Kidney tubule cell (primary cell): ENCODE data around the gene CCDC146.
A peak's percentile ranks its signal among the peaks of the same experiment; 100 is the strongest.
"Not testable (repeated sequence)": the region's sequence is repeated elsewhere in the genome, so short reads cannot be mapped to it uniquely, and the experiment has no call there.

Source experiments
- DNase-seq: peaks from one replicate; pipeline ENCODE4 v3.0.0-alpha.2; 2018; ENCODE audit warnings: low spot score

CCDC146 gene, protein sequence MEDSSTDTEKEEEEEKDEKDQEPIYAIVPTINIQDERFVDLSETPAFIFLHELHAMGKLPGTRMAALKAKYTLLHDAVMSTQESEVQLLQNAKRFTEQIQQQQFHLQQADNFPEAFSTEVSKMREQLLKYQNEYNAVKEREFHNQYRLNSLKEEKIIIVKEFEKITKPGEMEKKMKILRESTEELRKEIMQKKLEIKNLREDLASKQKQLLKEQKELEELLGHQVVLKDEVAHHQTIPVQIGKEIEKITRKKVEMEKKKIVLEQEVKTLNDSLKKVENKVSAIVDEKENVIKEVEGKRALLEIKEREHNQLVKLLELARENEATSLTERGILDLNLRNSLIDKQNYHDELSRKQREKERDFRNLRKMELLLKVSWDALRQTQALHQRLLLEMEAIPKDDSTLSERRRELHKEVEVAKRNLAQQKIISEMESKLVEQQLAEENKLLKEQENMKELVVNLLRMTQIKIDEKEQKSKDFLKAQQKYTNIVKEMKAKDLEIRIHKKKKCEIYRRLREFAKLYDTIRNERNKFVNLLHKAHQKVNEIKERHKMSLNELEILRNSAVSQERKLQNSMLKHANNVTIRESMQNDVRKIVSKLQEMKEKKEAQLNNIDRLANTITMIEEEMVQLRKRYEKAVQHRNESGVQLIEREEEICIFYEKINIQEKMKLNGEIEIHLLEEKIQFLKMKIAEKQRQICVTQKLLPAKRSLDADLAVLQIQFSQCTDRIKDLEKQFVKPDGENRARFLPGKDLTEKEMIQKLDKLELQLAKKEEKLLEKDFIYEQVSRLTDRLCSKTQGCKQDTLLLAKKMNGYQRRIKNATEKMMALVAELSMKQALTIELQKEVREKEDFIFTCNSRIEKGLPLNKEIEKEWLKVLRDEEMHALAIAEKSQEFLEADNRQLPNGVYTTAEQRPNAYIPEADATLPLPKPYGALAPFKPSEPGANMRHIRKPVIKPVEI

DNA sequence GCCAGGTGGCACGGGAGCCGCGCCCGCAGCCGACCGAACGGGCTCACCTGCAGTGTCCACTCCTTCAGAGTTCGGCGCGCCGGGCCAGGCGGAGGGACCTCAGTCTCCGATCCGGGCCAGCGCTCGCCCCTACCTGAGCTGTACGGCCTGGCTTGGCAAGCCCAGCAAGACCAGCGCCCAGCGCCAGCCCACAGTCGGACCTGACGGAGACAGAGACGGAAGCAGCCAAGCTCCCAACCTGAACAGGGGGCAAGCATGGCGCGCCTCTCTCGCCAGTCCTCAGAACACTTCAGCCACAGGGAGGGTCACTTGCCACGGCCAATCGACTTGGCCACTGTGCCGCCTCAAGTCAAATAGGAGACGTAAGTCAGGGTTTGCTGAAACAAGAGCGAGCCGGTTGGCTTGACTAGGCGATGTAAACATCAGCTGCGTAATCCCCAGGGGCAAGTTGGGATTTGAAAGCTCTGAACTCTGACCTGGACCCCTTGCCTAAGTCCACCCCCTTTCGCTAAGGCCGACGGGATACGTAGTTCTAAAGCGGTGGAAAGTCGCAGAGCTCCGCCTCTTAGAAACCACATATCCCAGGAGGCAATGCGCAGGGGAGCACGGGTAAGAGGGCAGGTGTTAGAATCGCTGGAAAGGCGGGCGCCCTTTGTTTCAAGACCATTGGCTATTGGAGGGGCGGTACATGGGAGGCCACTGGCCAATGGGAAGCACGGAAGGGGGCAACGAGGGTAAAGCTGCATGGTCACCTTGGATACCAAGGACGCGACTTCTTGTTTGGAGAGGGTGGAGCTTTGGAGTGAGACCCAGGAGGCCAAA, at the start of gene CCDC146:
Gene CCDC146 (plus strand): TSS at position 756 of the 822 bp plus-strand sequence. CDS start 45,054 bp downstream, outside the sequence.
- peak; percentile 99 for DNase-seq

DNA sequence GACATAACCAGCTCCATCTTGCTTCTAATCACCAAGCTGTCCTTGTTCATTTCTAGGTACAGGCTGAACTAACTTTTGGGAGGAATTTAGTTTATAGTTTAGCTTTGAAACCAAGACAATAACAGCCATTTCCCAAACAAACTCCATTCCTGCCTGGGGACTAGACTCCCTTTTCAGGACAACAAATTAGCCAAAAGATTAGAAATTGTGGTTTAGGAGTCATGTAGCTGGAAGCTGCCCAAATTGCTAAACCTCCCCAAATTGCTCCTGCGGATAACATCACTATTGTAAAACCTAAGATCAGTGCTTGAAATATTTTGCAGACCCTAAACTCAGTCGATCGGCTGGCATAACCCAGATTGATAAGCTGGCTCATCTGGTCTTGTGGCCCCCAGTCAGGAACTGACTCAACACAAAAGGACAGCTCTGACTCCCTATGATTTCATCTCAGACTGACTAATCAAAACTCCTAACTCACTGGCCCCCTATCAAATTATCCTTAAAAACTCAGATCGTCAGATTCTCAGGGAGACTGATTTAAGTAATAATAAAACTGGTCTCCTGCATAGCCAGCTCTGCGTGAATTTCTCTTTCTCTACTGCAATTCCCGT, 47.5 kb upstream of the CCDC146 start:
- DNase-seq: not testable (repeated sequence)

DNA sequence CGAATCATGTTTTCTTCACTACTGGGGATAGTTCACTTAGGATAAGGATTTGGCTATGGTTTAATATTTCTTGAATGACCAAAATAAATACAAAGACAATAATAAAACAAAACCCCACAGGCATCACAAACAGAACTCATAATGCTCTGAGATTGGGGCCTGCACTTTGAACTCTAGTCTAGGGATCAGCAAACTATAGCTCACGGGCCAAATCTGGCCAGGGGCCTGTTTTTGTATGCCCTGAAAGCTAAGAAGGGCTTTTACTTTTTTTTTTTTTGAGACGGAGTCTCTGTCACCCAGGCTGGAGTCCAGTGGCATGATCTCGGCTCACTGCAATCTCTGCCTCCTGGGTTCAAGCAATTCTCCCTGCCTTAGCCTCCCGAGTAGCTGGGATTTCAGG, 45.4 kb upstream of the CCDC146 start:
- DNase-seq: not testable (repeated sequence)

DNA sequence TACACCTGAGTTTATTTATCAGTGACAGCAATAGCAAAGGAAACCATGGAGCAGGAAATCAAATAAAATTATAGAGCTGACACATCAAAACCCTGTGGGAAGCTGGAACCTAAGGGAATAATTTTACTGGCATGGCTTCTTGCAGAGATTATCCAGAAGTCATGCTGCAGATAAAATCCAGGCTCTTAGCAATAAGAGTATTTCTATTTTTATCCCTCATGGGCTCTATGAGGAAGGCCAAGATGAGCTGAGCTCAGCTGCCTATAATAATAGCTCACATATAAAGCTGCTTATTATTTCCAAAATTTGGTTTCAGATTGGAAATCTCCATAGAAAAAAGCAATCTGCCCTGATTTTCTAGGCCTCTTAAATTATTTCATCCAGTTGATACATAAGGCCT, 43.3 kb upstream of the CCDC146 start:
- DNase-seq: not testable (repeated sequence)

DNA sequence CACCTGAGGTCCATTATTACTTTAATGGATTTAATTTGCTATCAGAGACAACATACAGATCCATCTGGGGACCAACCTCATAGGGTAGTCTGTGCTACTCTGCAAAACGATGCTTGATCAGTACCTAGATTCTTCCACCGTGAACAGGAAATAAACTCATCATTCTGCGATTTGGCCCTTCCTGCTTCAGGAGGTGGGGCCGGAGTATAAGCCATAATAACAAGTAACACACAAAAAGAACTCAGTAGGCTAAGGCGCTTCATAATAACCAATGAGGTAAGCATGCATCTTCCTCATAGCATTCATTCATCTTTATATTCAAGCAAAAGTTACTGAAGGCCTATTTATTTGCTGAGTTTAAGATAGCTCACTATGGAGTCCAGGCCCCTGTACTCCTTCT, 42.8 kb upstream of the CCDC146 start:
- not testable (repeated sequence) for DNase-seq

DNA sequence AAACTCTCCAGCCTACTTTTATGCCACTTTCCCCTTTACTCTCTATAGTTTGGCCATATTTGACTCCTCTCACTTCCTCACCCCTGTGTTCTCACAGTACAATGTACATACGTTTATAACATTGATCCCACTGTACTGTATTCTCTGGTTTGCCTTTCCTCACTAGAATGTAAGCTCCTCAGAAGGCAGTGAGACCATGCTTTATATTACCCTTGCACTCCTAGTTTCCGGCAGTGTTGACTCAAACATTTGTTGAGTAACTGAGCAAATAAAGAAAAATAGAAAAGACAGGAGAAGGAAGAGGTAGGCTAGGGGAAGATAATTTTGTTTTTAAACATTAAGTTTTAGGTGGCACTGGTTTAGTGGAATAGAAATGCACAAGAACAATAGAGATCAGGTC, 42.2 kb upstream of the CCDC146 start:
- not testable (repeated sequence) for DNase-seq

DNA sequence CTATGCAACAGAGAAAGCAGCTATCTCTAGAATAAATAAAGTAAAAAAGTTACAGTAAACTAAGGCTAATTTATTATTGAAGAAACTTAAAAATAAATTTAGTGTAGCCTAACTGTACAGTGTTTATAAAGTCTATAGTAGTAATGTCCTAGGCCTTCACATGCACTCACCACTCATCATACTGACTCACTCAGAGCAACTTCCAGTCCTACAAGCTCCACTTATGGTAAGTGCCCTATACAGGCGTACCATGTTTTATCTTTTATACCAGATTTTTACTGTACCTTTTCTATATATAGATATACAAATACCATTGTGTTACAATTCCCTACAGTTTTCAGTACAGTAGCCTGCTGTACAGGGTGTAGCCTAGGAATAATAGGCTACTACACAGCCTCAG, 40.2 kb upstream of the CCDC146 start:
- DNase-seq: not testable (repeated sequence)

DNA sequence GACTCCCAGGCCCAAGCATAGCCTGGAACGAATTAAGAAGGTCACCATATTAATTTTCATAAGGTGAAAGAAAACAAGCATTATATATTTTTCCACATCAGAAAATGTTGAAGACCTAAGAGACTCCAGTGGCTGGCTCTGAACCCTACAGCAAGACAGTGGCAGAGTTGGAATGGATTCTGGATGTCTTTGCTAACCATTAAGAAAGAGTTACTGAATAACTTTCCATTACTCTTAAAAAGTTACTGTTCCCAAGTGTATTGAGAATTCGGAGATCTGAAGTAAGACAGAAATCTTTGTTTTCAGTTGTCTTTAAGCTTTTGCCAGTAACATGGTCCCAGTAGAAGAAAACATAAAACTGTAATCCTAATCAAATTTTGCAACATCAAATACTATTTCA, 30.1 kb upstream of the CCDC146 start:
- not testable (repeated sequence) for DNase-seq

DNA sequence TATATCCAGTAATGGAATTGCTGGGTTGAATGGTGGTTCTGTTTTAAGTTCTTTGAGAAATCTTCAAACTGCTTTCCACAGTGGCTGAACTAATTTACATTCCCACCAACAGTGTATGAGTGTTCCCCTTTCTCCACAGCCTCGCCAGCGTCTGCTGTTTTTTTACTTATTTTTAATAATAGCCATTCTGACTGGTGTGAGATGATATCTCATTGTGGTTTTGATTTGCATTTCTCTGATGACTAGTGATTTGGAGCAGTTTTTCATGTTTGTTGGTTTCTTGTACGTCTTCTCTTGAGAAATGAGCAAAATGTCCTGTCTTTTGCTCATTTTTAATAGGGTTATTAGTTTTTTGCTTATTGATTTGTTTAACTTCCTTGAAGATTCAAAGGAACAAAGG, 21.9 kb upstream of the CCDC146 start:
- DNase-seq: not testable (repeated sequence)

DNA sequence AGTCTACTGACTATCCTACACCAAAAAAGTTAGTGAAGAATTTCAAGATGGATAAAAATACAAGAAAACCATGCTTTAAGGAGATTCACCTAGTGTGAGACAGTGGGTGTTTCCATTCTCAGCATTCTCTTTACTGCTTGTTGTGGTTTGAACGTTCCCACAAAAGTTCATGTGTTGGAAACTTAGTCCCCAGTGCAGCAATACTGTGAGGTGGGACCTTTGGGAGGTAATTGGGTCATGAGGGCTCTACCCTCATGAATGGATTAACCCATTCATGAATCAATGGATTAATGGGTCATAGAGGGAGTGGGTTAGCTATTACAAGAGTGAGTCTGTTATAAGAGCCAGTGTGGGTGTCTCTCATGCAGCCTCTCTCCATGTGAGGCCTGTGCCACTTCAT, 21.2 kb upstream of the CCDC146 start:
- DNase-seq: not testable (repeated sequence)

DNA sequence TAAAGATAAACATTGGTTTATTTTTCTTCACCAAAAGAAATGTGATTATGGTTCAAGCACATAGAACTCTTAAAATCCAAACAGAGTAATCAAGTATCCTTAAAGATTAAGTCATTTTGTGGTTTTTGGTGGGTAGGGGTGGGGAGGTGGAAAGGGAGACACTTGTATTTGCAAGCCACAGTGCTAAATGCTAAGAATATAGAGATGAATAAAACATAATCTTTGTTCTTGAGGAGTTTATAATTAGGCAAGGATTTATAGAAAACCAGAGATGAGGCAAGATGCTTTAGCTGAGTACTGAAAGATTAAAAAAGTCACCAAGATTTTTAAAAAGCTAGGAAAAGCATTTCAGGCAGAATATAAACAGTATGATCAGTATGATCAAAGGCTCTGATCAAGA, 19.7 kb upstream of the CCDC146 start:
- DNase-seq: not testable (repeated sequence)

DNA sequence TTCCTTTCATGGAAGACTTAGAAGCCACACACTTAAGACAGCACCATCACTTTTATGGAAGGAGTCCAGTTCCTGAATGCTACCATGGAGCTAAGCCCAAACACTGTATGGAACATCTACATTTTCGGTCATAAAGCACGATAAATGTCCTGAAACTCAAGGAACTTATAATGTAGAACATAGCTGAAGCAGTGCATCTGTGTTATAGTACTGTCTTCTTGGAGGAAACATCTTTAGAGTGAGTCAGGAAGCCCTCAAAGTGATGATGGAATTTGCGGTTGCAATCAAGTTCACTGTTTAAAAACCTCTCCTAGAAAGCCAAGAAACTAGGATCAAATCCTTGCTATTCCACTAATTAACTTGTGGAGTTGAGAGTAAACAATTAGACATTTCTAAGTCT, 16.5 kb upstream of the CCDC146 start:
- not testable (repeated sequence) for DNase-seq

DNA sequence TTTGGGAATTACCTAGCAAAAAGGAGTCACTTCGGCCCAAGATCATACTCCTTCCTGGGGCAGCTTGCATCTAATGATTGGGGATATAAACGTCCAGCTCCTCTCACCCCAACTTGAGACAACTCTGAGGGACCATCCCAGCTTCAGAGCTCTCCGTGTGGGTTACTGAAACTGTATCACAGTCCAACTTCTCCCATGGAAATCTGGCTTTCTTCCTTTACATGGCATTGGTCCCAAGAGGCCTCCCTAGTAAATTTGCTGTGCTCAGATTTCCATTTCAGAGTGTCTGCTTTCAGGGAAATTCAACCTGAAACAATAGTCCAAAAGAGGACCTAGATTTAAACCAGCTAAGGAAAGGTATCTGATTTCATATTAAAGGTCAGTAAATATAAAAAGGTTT, 14.8 kb upstream of the CCDC146 start:
- not testable (repeated sequence) for DNase-seq

DNA sequence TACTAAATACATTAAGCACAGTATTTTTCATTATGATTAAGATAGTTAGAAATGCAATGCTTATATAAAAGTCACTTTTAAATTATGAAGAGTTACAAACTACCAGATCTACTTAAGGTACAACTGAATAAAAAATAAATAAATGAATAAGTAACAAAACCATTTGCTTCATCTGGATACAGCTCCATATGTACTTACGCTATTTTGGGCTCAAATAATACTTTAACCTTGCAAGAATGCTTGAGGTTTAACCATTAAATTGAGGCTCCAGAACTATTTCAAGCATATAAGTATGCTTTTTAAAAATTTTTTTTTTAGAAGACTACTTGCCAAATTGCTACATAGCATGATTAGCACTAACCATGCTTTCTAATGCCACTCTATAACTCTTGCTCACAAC, 14.1 kb upstream of the CCDC146 start:
- not testable (repeated sequence) for DNase-seq

DNA sequence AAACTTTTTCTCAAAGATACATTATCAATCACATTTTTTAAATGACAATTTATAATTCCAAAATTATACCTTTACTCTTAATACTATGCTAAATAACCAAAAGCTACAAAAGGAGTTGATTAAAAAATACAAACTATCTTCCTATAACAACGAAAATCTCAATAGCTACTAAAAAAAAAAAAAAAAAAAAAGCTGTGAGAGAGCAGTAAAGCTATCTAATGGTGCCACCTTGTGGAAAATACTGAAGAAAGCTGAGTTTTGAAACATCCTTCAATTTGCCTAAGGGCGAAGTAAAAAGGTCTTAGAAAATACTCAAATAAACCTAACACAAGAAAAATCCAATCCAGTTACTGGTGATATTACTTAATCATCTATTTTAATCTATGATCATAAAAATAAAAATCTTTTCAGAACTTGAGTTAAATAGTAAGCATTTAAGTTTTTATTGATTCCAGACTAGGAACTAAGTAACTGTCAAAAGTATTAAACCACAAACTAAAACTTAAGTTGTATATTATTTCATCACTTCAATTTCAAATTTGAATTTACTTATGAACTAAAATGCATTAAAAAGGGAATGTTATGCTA, 9.6 kb upstream of the CCDC146 start:
- peak; percentile 6 for DNase-seq

DNA sequence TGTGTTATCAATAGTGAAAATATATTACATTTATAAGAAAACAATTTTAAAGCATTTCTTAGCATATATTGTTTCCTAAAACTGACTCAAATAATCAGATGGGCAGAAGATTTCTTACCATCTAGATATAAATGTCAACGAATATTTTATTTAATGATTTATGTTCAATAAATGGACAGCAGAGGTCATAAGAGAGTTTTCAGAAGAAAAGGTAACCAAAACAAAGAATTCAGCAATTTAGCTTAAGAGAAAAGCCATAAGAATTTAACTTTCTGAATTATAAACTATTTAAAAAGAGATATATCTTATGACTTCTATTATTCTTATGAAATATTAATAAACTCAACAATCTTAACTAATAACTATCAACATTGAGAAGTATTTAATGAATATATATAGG, 3.1 kb downstream of the CCDC146 start:
- DNase-seq: peak; percentile 6

DNA sequence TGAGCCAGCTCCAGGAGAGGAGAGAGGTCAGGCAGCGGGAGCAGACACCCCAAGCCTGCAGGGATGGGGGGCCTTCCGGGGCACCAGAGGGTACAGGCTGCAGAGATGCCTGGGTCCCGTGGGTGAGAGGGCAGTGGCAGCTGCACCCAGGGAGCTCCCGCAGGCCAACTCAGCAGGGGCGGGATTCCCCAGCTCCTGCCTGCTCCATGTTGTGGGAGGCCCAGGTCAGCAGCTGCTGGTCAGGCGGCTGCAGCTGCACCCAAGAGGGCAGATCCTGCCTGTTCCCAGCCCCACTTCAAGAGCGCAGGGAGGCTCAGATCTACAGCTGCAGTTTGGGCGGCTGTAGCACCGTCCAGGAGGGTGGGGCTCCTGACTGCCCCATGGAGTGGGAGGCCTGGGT, 4.6 kb downstream of the CCDC146 start:
- not testable (repeated sequence) for DNase-seq

DNA sequence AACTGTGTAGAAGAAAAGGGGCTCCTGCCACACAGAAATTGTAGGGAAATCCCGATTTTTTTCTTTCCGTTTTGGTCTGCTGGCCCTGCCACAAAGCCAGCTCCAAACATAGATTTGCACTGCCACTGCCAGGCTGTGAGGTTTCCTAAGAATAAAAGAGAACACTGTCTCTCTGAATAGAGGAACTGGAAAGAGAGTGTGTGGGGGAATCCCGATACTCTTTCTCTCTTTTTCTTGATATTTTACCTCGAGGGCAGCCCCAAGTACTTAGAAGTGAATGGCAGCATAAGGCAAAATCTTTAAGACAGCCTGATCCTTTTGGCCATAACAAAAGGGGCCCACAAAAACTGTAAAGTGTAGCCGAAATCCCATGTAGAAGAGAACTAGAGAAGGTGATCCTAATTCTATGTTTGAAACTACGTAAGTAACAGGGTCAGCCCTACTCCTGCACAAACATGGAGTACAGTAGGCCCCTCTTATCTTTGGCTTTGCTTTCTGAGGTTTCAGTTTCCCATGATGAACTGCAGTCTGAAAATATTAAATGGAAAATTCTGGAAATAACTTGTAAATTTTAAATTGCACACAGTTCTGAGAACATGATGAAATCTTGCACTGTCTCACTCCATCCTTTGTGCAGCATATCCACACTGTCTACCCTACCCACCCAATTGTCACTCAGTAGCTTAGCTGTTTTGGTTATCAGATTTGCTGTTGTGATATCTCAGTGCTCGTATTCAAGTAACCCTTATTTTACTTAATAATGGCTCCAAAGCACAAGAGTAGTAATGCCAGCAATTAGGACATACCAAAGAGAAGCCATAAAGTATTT, 6.4 kb downstream of the CCDC146 start:
- not testable (repeated sequence) for DNase-seq

DNA sequence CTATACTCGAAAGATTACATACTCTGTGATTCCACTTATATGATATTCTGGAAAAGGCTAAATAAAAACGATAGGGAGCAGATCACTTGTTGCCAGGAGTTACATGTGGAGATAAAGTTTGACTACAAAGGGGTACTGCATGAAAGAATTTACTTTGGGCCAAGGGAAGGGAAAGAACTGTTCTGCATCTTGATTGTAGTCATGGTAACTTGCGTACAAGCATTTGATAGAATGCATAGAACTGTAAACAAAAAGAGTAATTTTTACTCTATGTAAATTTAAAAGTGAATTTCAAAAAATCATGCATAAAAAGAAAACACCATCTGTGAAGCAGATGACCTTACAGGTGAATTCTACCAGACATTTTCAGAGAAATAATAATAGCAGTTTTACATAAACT, 9.4 kb downstream of the CCDC146 start:
- DNase-seq: not testable (repeated sequence)

DNA sequence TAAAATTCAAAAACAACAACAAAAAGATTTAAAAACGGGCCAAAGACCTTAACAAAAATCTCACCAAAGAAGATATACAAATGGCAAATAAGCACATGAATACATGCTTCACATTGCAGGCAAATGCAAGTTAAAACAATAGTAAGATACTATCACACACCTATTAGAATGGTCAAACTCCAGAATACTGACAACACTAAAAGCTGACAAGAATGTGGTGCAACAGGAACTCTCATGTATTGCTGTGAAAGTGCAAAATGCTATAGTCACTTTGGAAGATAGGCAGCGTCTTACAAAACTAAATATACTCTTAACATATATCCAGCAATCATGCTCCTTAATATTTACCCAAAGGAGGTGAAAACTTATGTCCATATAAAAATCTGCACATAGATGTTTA, 16.3 kb downstream of the CCDC146 start:
- DNase-seq: not testable (repeated sequence)
